OCI-LY7 (cell line): ENCODE data around the gene ADAMTSL3. TPM values are rescaled to one million over a fixed set of nuclear protein-coding genes. Genes with fewer than 3 reads are reported as not detected.

Source experiments
- BruUV-seq: library from RNA; stranded (reverse); fragments of 400-500 nt; replicated peaks from 2 replicates; lab custom pipeline; 2021; lab: Mats Ljungman, UMichigan
- CTCF ChIA-PET: fragments of 300-600 bp; sonication (Branson Sonifier 250); formaldehyde crosslinking; loops from one replicate; lab custom pipeline; 2022; ENCODE audit warnings: antibody characterized with exemption; ENCODE audit not compliant: unreplicated experiment; lab: Charles Lee
- POLR2A ChIA-PET: fragments of 300-600 bp; sonication (Branson Sonifier 250); formaldehyde crosslinking; loops from one replicate; lab custom pipeline; 2022; ENCODE audit warnings: antibody characterized with exemption; lab: Charles Lee
- DNase-seq: peaks from one replicate; pipeline ENCODE4 v3.0.0-alpha.2; 2015; ENCODE audit warnings: low spot score
- H2AFZ ChIP-seq: fragments of 200-600 bp; sonication (generic), shearing (Covaris generic); 2 replicates; pipeline ENCODE4 v1.6.1; 2014; ENCODE audit warnings: mild to moderate bottlenecking, antibody characterized with exemption, low read length, moderate library complexity
- H3K27ac ChIP-seq: fragments of 200-600 bp; sonication (generic); 2 replicates; pipeline ENCODE4 v1.5.1; 2014; ENCODE audit warnings: mixed run types, low read depth, mild to moderate bottlenecking, moderate library complexity, low read length, inconsistent platforms; ENCODE audit not compliant: poor library complexity, severe bottlenecking
- H3K36me3 ChIP-seq: fragments of 200-600 bp; sonication (generic); 2 replicates; pipeline ENCODE4 v1.6.1; 2014; ENCODE audit warnings: mild to moderate bottlenecking, antibody characterized with exemption, low read length, moderate library complexity, mixed read lengths; ENCODE audit not compliant: insufficient read depth
- H3K4me1 ChIP-seq: fragments of 200-600 bp; sonication (generic); 2 replicates; pipeline ENCODE4 v1.5.1; 2014; ENCODE audit warnings: mild to moderate bottlenecking, low read length; ENCODE audit not compliant: insufficient read depth, poor library complexity, severe bottlenecking
- H3K4me2 ChIP-seq: fragments of 200-600 bp; sonication (generic); 2 replicates; pipeline ENCODE4 v1.6.1; 2014; ENCODE audit warnings: mild to moderate bottlenecking, low read length
- H3K4me3 ChIP-seq: fragments of 200-600 bp; sonication (generic); 2 replicates; pipeline ENCODE4 v1.5.1; 2014; ENCODE audit warnings: mild to moderate bottlenecking, low read depth, low read length; ENCODE audit not compliant: poor library complexity, severe bottlenecking
- H3K79me2 ChIP-seq: fragments of 200-600 bp; sonication (generic); 2 replicates; pipeline ENCODE4 v1.6.1; 2016; ENCODE audit warnings: low read depth, mild to moderate bottlenecking, low read length, moderate library complexity, mixed read lengths; ENCODE audit not compliant: insufficient read depth
- H3K9me2 ChIP-seq: fragments of 200-600 bp; sonication (generic); 2 replicates; pipeline ENCODE4 v1.6.1; 2016; ENCODE audit warnings: mild to moderate bottlenecking, low read length, mixed read lengths; ENCODE audit not compliant: insufficient read depth
- H3K9me3 ChIP-seq: fragments of 200-600 bp; sonication (generic); 2 replicates; pipeline ENCODE4 v1.6.1; 2014; ENCODE audit warnings: mild to moderate bottlenecking, mixed run types, low read length, mixed read lengths
- H4K20me1 ChIP-seq: fragments of 200-600 bp; sonication (generic); 2 replicates; pipeline ENCODE4 v1.6.1; 2014; ENCODE audit warnings: mild to moderate bottlenecking, antibody characterized with exemption, low read length, moderate library complexity, mixed read lengths; ENCODE audit not compliant: insufficient read depth
- EZH2phosphoT487 ChIP-seq: fragments of 200-600 bp; sonication (generic); IDR thresholded peaks from 2 replicates; pipeline ENCODE4 v1.6.1; 2018; ENCODE audit warnings: low read depth, borderline replicate concordance, mild to moderate bottlenecking, mixed run types, antibody characterized with exemption, low read length, moderate library complexity, mixed read lengths
- intact Hi-C: fragments of 100-400 bp; cut with micrococcal nuclease; formaldehyde crosslinking; loops from one replicate; pipeline ENCODE4 v1.10.0; 2022; ENCODE audit not compliant: unreplicated experiment
- total RNA-seq, 2 experiments: library from RNA; depleted of rRNA in 1 of 2; stranded (reverse); fragments of >200 nt in 1 of 2; shearing (Covaris generic) in 1 of 2; gene quantifications; 2 replicates each; pipeline ENCODE4 v1.2.3, GENCODE V29; 2014 to 2022
- TF ChIP-seq, protein P1 (sequence below): fragments of 200-600 bp; sonication (generic); conservative IDR thresholded peaks from 2 replicates; pipeline ENCODE4 v1.5.1; 2014; ENCODE audit warnings: mild to moderate bottlenecking, antibody characterized with exemption, low read length, moderate library complexity, mixed read lengths

The ADAMTSL3 gene
- total RNA-seq, 2 experiments from 2014 or later, result not detected

DNA sequence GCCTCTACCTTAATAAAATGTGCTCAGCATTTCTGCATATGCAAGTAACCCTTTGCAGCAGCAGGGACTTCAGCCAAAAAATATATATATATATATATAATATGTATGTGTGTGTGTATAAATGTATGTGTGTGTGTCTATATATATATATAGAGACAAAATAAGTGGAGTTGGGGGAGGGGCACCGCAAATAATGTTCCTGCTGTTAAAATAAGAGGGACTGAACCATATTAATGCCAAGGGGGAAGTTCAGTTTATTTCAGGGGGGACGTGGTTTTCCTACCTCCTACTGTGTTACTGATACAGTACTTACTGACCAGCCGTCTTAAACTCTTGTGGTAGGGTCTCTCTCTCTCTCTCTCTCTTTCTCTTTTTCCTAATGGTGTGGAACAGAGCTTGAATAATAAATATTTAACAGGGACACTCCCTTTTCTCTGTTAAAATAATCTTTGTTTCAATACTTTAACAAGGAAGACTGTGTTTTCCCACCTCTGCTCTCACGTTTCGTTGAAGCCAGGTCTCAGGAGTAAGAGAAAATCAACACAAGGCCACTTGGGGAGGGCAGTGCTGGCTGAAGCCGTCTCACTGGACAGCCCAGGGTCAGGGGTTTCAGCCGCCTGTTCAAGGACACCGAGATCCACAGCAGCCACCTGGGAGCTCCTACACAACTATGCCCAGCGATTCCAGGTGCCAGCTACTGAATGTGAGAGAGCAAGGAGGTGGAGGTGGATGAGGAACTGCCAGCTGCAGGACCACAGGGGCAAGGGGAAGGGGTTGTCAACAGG is 42.8 kb upstream of the ADAMTSL3 start:
- DNase-seq, result no peak
- TF ChIP-seq, protein P1, sequence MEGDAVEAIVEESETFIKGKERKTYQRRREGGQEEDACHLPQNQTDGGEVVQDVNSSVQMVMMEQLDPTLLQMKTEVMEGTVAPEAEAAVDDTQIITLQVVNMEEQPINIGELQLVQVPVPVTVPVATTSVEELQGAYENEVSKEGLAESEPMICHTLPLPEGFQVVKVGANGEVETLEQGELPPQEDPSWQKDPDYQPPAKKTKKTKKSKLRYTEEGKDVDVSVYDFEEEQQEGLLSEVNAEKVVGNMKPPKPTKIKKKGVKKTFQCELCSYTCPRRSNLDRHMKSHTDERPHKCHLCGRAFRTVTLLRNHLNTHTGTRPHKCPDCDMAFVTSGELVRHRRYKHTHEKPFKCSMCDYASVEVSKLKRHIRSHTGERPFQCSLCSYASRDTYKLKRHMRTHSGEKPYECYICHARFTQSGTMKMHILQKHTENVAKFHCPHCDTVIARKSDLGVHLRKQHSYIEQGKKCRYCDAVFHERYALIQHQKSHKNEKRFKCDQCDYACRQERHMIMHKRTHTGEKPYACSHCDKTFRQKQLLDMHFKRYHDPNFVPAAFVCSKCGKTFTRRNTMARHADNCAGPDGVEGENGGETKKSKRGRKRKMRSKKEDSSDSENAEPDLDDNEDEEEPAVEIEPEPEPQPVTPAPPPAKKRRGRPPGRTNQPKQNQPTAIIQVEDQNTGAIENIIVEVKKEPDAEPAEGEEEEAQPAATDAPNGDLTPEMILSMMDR, result no peak
- no peak for TF ChIP-seq EZH2phosphoT487
- H3K4me3 ChIP-seq, result no peak overlapping the region
- no peaks in the 10 kb centered on the region for H3K9me3 ChIP-seq
- H3K36me3 ChIP-seq, result no peaks in the 10 kb centered on the region
- no peak overlapping the region for H3K27ac ChIP-seq
- BruUV-seq, result no TSS peak
- no peak overlapping the region for H3K4me2 ChIP-seq
- CTCF ChIA-PET, result no interaction called here
- POLR2A ChIA-PET, result interaction anchor here (0.5 kb wide), 1 partner anchor 1652 kb away, joined by 4 read pairs; no protein-coding TSS in a partner anchor
- no peaks in the 10 kb centered on the region for H3K4me1 ChIP-seq
- intact Hi-C loops, result no loop called here
- no peaks in the 10 kb centered on the region for H3K9me2 ChIP-seq
- no peak overlapping the region for H2AFZ ChIP-seq
- H3K79me2 ChIP-seq, result no peaks in the 10 kb centered on the region
- H4K20me1 ChIP-seq, result no peaks in the 10 kb centered on the region

DNA sequence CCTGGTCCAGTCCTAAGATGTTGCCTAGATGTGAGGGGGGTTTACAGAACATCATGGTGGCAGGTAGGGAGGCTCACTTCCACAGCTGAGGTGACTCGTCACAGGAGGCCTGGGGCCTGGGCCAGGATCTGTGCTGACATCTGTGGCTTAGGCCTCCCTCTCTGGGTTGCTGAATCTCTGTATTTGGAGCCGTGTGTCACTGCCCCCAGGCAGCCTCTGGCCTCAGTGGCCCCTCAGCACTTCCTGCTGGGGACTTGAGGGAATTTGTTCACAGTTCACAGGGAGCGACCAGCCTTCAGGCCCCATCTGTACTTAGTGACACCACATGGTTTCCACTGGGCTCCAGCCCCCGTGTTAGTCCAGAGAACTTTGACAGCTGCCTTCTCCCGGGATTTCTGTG is 41.7 kb upstream of the ADAMTSL3 start:
- no peaks in the 10 kb centered on the region for H4K20me1 ChIP-seq

More for the DNA sequence above, 41.7 kb upstream of the ADAMTSL3 start:
- CTCF ChIA-PET, result no interaction called here
- DNase-seq, result no peak
- Histone ChIP-seq H3K4me1 (no peaks in the 10 kb centered on the region), H3K4me2 (no peak overlapping the region), H2AFZ (no peak overlapping the region), H3K27ac (no peak overlapping the region), H3K79me2 (no peaks in the 10 kb centered on the region), H3K9me3 (no peaks in the 10 kb centered on the region), H3K9me2 (no peaks in the 10 kb centered on the region), H3K4me3 (no peak overlapping the region), H3K36me3 (no peaks in the 10 kb centered on the region)
- POLR2A ChIA-PET, result no interaction called here
- no TSS peak for BruUV-seq
- intact Hi-C loops, result no loop called here
- TF ChIP-seq, protein P1, result no peak
- no peak for TF ChIP-seq EZH2phosphoT487
